ENCODE measurements around the gene POLE2. TPM values are rescaled to one million over a fixed set of nuclear protein-coding genes. Genes with fewer than 3 reads are reported as not detected.

Gene POLE2
- total and polyA plus RNA-seq, 2 of the 13 experiments (the other 11 are each of a cell fraction or from before 2014, with no cell fraction given): 16.6 to 37.0 TPM

DNA sequence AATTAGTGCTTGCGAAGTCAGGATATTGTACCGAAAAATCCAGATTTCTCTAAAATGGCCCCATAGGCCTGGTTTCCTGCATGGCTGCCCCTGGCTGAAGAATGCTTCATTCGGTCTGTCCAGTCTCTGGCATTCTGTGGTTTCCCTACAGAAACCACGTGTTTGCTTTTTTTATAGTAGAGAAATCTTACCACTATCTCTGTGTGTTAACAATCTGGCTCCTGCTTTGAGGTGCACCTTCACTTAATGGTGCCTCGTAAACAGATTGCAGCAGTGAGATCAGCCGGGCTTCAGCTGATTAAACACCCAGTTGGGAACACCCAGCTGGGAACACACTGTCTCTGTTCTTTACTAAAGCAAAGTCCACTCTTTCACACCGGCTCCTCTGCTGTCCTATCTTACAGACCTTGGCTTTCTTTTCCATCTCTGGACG is 46.3 kb downstream of the POLE2 start (continued):
- TF ChIP-seq NCOA1 (CRISPR knock-in tag; IDR thresholded peaks at IDR 0.05) (no peak), SIX1 (CRISPR knock-in tag; IDR thresholded peaks at IDR 0.05; ENCODE audit: borderline replicate concordance) (0 out of 2 replicates have a peak, but pooled peaks have one; percentile 10), JUND (CRISPR knock-in tag; IDR thresholded peaks at IDR 0.05) (peak; percentile 73), RBM22 (optimal IDR thresholded peaks at IDR 0.05; ENCODE audit: low read length) (peak; percentile 80), PHF20 (CRISPR knock-in tag; IDR thresholded peaks at IDR 0.05) (no peak), TARDBP (CRISPR knock-in tag; IDR thresholded peaks at IDR 0.05) (peak; percentile 88), SP1 (IDR thresholded peaks at IDR 0.05) (no peak), SP1 (CRISPR knock-in tag; IDR thresholded peaks at IDR 0.05) (no peak), GTF3A (CRISPR knock-in tag; conservative IDR thresholded peaks at IDR 0.05) (no peak), ZNF274 (CRISPR knock-in tag; IDR thresholded peaks at IDR 0.05) (no peak), FOXA3 (CRISPR knock-in tag; IDR thresholded peaks at IDR 0.05) (peak; percentile 96), EP300 (IDR thresholded peaks at IDR 0.05; ENCODE audit: low read depth in 2 of 2, low read length in 2 of 2) (peak in 1 of 2 experiments; percentile 85; a peak in 2 of 4 replicates), EP300 (CRISPR knock-in tag; IDR thresholded peaks at IDR 0.05; ENCODE audit: borderline replicate concordance) (peak; percentile 83)
- TF ChIP-seq, protein P1, sequence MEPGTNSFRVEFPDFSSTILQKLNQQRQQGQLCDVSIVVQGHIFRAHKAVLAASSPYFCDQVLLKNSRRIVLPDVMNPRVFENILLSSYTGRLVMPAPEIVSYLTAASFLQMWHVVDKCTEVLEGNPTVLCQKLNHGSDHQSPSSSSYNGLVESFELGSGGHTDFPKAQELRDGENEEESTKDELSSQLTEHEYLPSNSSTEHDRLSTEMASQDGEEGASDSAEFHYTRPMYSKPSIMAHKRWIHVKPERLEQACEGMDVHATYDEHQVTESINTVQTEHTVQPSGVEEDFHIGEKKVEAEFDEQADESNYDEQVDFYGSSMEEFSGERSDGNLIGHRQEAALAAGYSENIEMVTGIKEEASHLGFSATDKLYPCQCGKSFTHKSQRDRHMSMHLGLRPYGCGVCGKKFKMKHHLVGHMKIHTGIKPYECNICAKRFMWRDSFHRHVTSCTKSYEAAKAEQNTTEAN (CRISPR knock-in tag; conservative IDR thresholded peaks at IDR 0.05): peak; percentile 83; the same call in 1 of the 2 replicates
- TF ChIP-seq, protein P2, sequence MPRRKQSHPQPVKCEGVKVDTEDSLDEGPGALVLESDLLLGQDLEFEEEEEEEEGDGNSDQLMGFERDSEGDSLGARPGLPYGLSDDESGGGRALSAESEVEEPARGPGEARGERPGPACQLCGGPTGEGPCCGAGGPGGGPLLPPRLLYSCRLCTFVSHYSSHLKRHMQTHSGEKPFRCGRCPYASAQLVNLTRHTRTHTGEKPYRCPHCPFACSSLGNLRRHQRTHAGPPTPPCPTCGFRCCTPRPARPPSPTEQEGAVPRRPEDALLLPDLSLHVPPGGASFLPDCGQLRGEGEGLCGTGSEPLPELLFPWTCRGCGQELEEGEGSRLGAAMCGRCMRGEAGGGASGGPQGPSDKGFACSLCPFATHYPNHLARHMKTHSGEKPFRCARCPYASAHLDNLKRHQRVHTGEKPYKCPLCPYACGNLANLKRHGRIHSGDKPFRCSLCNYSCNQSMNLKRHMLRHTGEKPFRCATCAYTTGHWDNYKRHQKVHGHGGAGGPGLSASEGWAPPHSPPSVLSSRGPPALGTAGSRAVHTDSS (CRISPR knock-in tag; conservative IDR thresholded peaks at IDR 0.05): no peak
- TF ChIP-seq, protein P3, sequence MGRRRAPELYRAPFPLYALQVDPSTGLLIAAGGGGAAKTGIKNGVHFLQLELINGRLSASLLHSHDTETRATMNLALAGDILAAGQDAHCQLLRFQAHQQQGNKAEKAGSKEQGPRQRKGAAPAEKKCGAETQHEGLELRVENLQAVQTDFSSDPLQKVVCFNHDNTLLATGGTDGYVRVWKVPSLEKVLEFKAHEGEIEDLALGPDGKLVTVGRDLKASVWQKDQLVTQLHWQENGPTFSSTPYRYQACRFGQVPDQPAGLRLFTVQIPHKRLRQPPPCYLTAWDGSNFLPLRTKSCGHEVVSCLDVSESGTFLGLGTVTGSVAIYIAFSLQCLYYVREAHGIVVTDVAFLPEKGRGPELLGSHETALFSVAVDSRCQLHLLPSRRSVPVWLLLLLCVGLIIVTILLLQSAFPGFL (CRISPR knock-in tag; IDR thresholded peaks at IDR 0.05): no peak
- TF ChIP-seq, protein P4, sequence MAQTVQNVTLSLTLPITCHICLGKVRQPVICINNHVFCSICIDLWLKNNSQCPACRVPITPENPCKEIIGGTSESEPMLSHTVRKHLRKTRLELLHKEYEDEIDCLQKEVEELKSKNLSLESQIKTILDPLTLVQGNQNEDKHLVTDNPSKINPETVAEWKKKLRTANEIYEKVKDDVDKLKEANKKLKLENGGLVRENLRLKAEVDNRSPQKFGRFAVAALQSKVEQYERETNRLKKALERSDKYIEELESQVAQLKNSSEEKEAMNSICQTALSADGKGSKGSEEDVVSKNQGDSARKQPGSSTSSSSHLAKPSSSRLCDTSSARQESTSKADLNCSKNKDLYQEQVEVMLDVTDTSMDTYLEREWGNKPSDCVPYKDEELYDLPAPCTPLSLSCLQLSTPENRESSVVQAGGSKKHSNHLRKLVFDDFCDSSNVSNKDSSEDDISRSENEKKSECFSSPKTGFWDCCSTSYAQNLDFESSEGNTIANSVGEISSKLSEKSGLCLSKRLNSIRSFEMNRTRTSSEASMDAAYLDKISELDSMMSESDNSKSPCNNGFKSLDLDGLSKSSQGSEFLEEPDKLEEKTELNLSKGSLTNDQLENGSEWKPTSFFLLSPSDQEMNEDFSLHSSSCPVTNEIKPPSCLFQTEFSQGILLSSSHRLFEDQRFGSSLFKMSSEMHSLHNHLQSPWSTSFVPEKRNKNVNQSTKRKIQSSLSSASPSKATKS (CRISPR knock-in tag; IDR thresholded peaks at IDR 0.05): no peak
- TF ChIP-seq, protein P5, sequence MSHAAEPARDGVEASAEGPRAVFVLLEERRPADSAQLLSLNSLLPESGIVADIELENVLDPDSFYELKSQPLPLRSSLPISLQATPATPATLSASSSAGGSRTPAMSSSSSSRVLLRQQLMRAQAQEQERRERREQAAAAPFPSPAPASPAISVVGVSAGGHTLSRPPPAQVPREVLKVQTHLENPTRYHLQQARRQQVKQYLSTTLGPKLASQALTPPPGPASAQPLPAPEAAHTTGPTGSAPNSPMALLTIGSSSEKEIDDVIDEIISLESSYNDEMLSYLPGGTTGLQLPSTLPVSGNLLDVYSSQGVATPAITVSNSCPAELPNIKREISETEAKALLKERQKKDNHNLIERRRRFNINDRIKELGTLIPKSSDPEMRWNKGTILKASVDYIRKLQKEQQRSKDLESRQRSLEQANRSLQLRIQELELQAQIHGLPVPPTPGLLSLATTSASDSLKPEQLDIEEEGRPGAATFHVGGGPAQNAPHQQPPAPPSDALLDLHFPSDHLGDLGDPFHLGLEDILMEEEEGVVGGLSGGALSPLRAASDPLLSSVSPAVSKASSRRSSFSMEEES (CRISPR knock-in tag; IDR thresholded peaks at IDR 0.05): 0 out of 2 replicates have a peak, but pooled peaks have one; percentile 35
- TF ChIP-seq, protein P6, sequence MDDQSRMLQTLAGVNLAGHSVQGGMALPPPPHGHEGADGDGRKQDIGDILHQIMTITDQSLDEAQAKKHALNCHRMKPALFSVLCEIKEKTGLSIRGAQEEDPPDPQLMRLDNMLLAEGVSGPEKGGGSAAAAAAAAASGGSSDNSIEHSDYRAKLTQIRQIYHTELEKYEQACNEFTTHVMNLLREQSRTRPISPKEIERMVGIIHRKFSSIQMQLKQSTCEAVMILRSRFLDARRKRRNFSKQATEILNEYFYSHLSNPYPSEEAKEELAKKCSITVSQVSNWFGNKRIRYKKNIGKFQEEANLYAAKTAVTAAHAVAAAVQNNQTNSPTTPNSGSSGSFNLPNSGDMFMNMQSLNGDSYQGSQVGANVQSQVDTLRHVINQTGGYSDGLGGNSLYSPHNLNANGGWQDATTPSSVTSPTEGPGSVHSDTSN (CRISPR knock-in tag; IDR thresholded peaks at IDR 0.05; ENCODE audit: borderline replicate concordance): no peak
